ENCODE measurements around the gene TMEM179.

The TMEM179 gene

GRCh38 chr14:104634138-104634760, 29.7 kb upstream of the TMEM179 start:
- H3K9me3 ChIP-seq (ENCODE audit: insufficient read depth, low read length, severe bottlenecking), result no peaks in the 10 kb centered on the region
- ATAC-seq (ENCODE audit: insufficient read depth, low read depth), result no peak
- no peak overlapping the region for H2AFZ ChIP-seq (ENCODE audit: low read depth, low read length)
- no peaks in the 10 kb centered on the region for H3K79me2 ChIP-seq (ENCODE audit: insufficient read depth, low read length)
- H3K4me1 ChIP-seq (ENCODE audit: insufficient read depth, low read length), result no peaks in the 10 kb centered on the region
- no peak overlapping the region for H3K4me2 ChIP-seq (ENCODE audit: insufficient read depth, low read length)
- TF ChIP-seq EZH2 (IDR thresholded peaks at IDR 0.05; ENCODE audit: borderline replicate concordance, low read depth, low read length, severe bottlenecking), result no peak
- no peak for TF ChIP-seq CTCF (IDR thresholded peaks at IDR 0.05; ENCODE audit: borderline replicate concordance, extremely low read depth, low read length, poor library complexity, severe bottlenecking)
- H3K27ac ChIP-seq (ENCODE audit: low read length), result no peak overlapping the region
- no peaks in the 10 kb centered on the region for H3K36me3 ChIP-seq (ENCODE audit: insufficient read depth, low read length)
- H3K27me3 ChIP-seq (ENCODE audit: insufficient read depth, low read length, poor library complexity), result peaks cover 4% of the 10 kb centered on the region
- no peak overlapping the region for H3K4me3 ChIP-seq (ENCODE audit: low read depth in 1 of 2, low read length in 2 of 2)
- no peaks in the 10 kb centered on the region for H4K20me1 ChIP-seq (ENCODE audit: insufficient read depth, low read length)
- no peak for DNase-seq
- no peak overlapping the region for H3K9ac ChIP-seq (ENCODE audit: low read depth, low read length)

GRCh38 chr14:104633276-104634137, 28.9 kb upstream of the TMEM179 start:
- no peak overlapping the region for H3K4me3 ChIP-seq (ENCODE audit: low read depth in 1 of 2, low read length in 2 of 2)
- H3K4me2 ChIP-seq (ENCODE audit: insufficient read depth, low read length), result no peak overlapping the region
- no peaks in the 10 kb centered on the region for H3K9me3 ChIP-seq (ENCODE audit: insufficient read depth, low read length, severe bottlenecking)
- no peak for TF ChIP-seq CTCF (IDR thresholded peaks at IDR 0.05; ENCODE audit: borderline replicate concordance, extremely low read depth, low read length, poor library complexity, severe bottlenecking)
- TF ChIP-seq EZH2 (IDR thresholded peaks at IDR 0.05; ENCODE audit: borderline replicate concordance, low read depth, low read length, severe bottlenecking), result no peak
- peaks cover 4% of the 10 kb centered on the region for H3K27me3 ChIP-seq (ENCODE audit: insufficient read depth, low read length, poor library complexity)
- H3K79me2 ChIP-seq (ENCODE audit: insufficient read depth, low read length), result no peaks in the 10 kb centered on the region
- no peak for DNase-seq
- no peak overlapping the region for H2AFZ ChIP-seq (ENCODE audit: low read depth, low read length)
- no peak for ATAC-seq (ENCODE audit: insufficient read depth, low read depth)
- H4K20me1 ChIP-seq (ENCODE audit: insufficient read depth, low read length), result no peaks in the 10 kb centered on the region
- no peak overlapping the region for H3K27ac ChIP-seq (ENCODE audit: low read length)
- H3K36me3 ChIP-seq (ENCODE audit: insufficient read depth, low read length), result no peaks in the 10 kb centered on the region
- no peak overlapping the region for H3K9ac ChIP-seq (ENCODE audit: low read depth, low read length)
- no peaks in the 10 kb centered on the region for H3K4me1 ChIP-seq (ENCODE audit: insufficient read depth, low read length)

- H3K9ac ChIP-seq (ENCODE audit: low read depth, low read length), result no peak overlapping the region
- H3K9me3 ChIP-seq (ENCODE audit: insufficient read depth, low read length, severe bottlenecking), result no peaks in the 10 kb centered on the region
- H3K4me2 ChIP-seq (ENCODE audit: insufficient read depth, low read length), result no peak overlapping the region
- H3K79me2 ChIP-seq (ENCODE audit: insufficient read depth, low read length), result no peaks in the 10 kb centered on the region
- ATAC-seq (ENCODE audit: insufficient read depth, low read depth) (no peak), DNase-seq (no peak)
- H3K27ac ChIP-seq (ENCODE audit: low read length), result no peak overlapping the region
- no peaks in the 10 kb centered on the region for H3K36me3 ChIP-seq (ENCODE audit: insufficient read depth, low read length)
- H4K20me1 ChIP-seq (ENCODE audit: insufficient read depth, low read length), result no peaks in the 10 kb centered on the region
- H3K4me3 ChIP-seq (ENCODE audit: low read depth in 1 of 2, low read length in 2 of 2), result no peak overlapping the region
- H3K4me1 ChIP-seq (ENCODE audit: insufficient read depth, low read length), result no peaks in the 10 kb centered on the region
- H2AFZ ChIP-seq (ENCODE audit: low read depth, low read length), result no peak overlapping the region
- TF ChIP-seq CTCF (IDR thresholded peaks at IDR 0.05; ENCODE audit: borderline replicate concordance, extremely low read depth, low read length, poor library complexity, severe bottlenecking), result no peak
- TF ChIP-seq EZH2 (IDR thresholded peaks at IDR 0.05; ENCODE audit: borderline replicate concordance, low read depth, low read length, severe bottlenecking), result no peak
- H3K27me3 ChIP-seq (ENCODE audit: insufficient read depth, low read length, poor library complexity), result peaks cover 4% of the 10 kb centered on the region
These were observed 28.2 kb upstream of the TMEM179 start for GRCh38 chr14:104632781-104633180.

Measured in DND-41 (cell line).